ENCODE measurements around the gene CTNNB1.

Gene CTNNB1

DNA sequence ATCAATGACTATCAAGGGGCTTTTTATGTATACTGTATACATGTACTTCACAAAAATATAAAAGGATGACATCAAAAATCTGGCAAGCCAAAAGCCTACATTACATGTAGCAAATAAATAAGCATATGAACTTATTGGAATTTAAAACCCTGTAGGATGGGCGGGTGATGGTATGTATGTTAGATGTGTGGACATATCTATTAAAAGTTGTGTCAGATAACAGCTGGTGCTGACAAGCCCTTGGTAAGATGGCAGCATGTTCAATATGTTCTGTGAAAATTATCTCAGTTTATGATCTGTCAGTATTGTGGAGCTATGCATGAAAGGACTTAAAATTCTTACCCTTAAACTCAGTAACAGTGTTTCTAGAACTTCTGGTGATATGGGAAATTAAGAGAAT lies 20.1 kb downstream of the CTNNB1 start:
- no peak for DNase-seq (ENCODE audit: low read depth, low spot score)

DNA sequence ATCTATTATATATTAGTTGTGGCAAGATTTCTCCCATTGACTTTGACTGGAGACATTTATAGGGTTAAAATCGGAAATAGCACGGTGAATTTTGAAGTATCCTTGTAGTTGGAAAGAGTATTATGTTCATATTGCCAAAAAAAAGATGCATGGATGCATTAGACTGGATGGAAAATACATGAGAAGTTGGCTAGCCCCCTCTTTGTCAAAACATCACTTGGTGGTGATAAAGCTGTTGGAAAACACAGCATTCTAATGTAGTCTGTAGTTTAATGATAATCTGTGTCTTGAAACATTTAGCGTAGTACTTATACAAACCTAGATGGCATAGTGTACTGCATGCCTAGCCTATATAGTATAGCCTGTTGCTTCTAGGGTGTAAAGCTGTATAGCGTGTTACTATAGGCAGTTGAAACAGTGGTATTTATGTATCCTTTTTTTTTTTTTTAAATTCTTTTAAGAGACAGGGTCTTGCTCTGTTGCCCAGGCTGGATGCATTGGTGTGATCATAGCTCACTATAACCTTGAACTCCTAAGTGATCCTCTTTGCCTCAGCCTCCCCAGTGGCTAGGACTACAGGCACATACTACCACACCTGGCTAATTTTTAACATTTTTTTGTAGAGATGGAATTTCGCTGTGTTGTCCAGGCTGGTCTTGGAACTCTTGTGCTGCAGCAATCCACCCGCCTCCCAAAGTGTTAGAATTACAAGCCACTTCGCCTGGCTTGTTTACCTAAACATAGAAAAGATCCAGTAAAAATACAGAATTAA lies 21.8 kb downstream of the CTNNB1 start:
- no peak for DNase-seq (ENCODE audit: low read depth, low spot score)

DNA sequence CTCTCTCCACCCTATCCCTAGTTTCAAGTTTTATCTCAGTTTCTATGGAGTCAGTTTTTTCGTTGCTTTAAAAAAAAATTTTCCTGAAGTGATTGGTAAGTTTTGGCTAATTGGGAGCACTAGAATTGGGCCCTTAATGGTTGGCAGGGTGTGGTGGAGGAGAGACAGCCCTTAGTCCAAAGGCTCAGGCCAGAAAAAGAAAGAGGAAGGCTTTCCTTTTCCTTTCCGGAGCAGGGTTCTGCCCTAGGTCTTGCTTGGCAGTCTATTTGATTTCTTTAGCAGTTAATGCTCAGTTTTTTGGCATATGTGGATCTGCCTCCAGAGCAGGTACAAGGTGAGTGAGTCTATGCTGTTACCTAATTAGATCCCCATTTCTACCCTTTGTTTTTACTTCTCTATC lies 22.7 kb downstream of the CTNNB1 start:
- no peak for DNase-seq (ENCODE audit: low read depth, low spot score)

DNA sequence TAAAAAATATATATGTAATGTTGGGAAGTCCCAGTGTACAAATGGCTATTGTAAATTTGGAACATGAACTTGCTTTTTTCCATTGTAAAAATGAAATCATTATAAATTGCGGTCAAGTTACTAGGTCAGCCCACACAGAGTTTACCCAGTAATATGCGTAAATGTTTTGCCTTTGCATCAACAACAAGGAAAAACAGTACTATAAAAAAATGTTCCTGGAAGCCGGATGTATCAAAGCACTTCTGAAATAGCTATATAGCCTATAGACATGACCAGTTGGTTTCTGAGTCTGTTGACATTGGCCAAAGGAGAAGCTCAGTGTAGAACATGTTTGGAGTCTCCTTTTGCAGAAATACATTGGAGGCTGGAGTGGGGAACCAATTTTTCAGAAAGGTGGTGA lies 23.2 kb downstream of the CTNNB1 start:
- DNase-seq (ENCODE audit: low read depth, low spot score): no peak

GRCh38 chr3:41223078-41223477 lies 23.8 kb downstream of the CTNNB1 start:
- no peak for DNase-seq (ENCODE audit: low read depth, low spot score)

- DNase-seq (ENCODE audit: low read depth, low spot score): no peak
These were observed 24.4 kb downstream of the CTNNB1 start for GRCh38 chr3:41223691-41224090.

DNA sequence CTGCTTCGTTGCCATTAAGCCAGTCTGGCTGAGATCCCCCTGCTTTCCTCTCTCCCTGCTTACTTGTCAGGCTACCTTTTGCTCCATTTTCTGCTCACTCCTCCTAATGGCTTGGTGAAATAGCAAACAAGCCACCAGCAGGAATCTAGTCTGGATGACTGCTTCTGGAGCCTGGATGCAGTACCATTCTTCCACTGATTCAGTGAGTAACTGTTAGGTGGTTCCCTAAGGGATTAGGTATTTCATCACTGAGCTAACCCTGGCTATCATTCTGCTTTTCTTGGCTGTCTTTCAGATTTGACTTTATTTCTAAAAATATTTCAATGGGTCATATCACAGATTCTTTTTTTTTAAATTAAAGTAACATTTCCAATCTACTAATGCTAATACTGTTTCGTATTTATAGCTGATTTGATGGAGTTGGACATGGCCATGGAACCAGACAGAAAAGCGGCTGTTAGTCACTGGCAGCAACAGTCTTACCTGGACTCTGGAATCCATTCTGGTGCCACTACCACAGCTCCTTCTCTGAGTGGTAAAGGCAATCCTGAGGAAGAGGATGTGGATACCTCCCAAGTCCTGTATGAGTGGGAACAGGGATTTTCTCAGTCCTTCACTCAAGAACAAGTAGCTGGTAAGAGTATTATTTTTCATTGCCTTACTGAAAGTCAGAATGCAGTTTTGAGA lies 25.0 kb downstream of the CTNNB1 start:
- DNase-seq (ENCODE audit: low read depth, low spot score): no peak

DNA sequence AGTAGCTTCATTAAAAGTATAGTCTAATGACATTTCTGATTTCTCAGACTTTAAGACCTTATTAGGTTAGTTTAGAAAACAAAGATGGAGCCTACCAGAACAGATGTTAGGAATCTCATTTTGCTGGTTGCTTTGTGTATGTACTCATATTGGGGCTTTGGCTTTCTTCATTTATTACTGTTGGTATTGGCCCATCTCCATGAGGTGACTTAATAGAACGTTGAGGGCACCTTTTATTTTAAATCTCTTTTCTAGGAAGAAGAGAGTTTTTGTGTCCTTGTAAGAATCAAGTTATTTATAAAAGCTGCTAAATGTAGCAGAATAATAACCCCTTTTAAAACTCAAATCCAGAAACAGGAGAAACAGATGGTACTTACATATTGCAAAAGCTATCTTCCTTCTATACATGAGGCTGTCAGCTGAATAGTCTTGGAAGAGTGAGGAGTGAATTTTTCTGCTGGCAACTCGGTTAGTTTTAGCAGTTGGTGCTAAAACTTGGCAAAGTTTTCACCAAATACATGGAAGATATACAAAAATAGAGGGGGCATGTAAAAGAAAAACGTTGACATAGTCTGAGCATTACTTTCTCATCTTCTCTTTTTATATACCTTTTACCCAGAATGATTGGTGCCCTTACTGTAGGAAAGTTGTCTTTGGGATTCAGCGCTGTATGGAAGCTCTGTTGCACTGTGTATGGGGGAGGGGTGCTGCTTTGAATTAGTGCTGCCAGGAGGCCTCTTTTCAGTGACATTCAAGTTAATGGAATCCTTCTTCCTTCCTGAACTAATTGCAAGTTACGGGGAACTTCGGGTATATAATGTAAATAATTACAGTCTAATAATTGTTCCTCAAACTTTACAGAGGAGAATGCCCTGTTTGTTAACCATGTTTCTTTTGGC lies 35.8 kb downstream of the CTNNB1 start:
- no peak for DNase-seq (ENCODE audit: low read depth, low spot score)

DNA sequence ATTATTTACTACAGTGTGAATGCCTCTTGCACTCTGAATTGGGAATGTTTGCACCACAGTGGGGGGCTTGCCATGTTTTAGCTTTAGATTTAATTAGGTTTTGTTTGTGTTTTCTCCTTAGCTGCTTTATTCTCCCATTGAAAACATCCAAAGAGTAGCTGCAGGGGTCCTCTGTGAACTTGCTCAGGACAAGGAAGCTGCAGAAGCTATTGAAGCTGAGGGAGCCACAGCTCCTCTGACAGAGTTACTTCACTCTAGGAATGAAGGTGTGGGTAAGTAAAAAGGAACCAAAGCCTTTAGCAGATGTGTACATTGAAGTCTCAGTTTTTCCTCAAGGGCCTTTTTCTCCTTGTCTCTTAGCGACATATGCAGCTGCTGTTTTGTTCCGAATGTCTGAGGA lies 36.9 kb downstream of the CTNNB1 start:
- no peak for DNase-seq (ENCODE audit: low read depth, low spot score)

DNA sequence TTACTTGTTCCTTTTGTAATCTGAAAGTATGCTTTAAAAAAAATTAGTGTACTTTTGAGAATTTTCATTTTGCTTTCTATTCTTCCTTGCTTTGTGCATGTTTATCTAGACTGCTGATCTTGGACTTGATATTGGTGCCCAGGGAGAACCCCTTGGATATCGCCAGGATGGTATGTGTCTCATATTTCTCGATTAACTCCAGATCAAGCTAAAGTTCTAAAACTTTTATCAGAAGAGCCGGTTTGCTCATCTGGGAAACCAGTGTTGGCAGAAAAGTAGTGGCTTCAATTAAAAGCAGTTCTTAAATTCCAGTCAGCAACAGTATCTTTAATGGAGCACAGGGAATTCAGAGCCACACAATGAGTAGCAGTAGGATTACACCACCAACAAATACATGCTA lies 38.6 kb downstream of the CTNNB1 start:
- DNase-seq (ENCODE audit: low read depth, low spot score): no peak

DNA sequence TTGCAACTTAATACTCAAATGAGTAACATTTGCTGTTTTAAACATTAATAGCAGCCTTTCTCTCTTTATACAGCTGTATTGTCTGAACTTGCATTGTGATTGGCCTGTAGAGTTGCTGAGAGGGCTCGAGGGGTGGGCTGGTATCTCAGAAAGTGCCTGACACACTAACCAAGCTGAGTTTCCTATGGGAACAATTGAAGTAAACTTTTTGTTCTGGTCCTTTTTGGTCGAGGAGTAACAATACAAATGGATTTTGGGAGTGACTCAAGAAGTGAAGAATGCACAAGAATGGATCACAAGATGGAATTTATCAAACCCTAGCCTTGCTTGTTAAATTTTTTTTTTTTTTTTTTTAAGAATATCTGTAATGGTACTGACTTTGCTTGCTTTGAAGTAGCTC lies 40.3 kb downstream of the CTNNB1 start:
- DNase-seq (ENCODE audit: low read depth, low spot score): no peak

- DNase-seq (ENCODE audit: low read depth, low spot score): no peak
These were observed 41.9 kb downstream of the CTNNB1 start for GRCh38 chr3:41241161-41241560.

GRCh38 chr3:41241800-41242571 lies 42.7 kb downstream of the CTNNB1 start:
- DNase-seq (ENCODE audit: low read depth, low spot score): no peak

DNA sequence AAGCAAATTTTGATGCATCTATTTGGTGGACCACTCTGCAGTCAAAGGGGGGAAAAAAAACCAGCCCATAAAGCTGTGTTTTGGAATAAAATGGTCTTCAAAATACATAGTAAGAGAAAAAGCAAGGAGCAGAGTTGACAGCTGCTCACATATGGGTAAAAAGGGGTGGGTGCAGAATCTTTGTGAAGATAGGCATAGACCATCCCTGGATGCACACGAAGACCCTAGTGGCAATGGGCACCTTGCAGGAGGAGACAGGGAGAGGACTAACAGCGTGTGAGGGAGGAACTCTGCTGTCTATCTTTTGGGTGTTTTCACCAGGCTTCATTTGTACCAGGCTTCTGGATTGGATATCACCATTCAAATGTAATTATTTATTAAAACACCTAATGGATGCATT lies 43.9 kb downstream of the CTNNB1 start:
- no peak for DNase-seq (ENCODE audit: low read depth, low spot score)

DNA sequence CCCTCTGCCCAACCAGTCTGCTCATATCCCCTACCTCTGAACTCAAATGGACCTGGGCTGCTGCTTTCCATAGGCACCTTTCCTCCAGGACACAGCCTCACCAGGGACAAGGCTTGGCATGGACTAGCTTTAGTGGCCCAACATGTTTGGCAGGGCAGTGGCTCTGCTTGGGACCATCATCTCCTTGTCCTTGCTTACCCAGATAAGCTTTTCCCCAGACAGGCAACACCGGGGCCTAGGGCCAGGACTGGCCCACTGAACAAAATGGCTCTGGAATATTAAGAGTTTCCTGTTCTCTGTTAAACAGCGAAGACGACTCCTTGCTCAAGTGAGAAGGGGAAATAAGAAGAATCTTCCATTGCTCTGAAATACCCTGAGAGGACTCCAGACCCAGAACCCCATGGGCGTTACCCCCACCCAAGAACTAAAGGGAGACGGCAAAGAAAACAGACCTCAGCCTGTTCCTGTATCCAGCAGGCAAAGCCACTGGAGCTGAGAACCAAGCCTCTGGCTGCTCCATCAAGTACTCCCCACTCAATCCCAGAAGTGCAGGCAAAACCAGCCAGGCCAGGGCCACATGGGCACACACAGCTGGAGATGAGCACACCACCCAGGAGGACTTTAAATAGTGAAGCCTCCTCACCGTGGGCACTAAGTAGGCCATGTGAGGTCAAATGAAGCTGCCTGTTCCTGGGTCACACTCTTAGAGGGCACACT lies 45.5 kb downstream of the CTNNB1 start:
- DNase-seq (ENCODE audit: low read depth, low spot score): no peak

DNA sequence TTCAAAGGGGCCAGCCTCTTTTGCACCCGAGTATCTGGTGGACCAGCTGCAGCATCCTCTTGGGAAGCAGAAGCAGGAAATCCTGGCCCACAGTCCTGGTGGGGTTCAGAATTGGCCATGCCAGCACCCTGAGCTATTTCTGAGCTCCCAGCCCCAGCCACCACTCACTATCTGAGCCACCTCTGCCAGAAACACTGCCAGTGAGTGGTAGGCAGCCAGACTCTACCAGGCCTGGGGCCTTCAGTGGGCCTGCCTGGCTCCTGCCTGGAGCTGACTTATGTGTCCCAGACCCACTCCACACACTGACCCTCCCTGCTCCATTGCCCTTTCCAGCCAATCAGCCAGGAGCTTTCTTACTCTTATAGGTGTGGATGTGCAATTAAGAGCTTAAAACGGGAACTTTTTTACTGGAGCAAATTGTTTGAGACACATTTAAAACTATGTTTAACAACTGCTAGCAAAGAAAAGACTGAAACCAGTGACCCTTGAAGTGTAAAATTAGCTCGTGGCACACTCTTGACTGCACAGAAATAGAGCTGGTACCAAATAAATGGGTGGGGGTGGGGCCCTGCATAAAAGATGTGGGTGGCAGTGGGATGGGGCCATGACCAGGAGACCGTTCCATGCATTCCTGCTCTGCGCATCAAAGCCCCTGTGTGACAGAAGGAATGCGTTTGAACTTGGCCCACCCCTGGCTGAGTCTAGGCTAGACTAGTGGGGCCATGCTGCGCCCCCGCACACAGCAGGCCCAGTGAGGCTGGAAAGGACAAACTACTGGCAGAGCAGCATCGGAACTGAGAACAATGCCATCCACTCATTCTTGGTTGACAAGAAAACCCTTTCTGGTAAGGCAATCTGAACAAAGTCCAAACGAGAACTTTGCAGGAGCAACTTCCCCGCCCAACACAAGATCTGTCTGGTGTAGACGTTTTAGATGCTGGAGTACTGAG lies 48.0 kb downstream of the CTNNB1 start:
- DNase-seq (ENCODE audit: low read depth, low spot score): no peak

DNA sequence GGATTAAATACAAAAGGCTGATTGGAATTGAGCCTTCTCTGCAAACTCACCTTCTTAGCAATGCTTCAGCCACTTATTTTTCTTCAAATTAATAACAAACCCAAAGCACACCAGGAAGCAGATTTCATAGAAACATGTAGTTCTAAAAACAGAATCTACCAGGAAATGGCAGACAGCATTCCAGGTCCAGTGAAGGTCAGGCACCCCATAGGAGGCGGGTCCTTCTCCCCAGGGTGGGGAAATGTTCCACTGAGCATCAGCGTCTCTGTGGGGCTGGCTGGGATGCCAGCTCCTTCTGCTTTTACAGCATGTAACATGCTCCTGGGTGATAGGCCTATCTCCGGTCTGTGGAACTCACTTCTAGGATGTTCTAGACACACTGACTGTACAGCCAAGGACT lies 49.2 kb downstream of the CTNNB1 start:
- DNase-seq (ENCODE audit: low read depth, low spot score): no peak

GRCh38 chr3:41249318-41249717 lies 50.0 kb downstream of the CTNNB1 start:
- no peak for DNase-seq (ENCODE audit: low read depth, low spot score)

DNA sequence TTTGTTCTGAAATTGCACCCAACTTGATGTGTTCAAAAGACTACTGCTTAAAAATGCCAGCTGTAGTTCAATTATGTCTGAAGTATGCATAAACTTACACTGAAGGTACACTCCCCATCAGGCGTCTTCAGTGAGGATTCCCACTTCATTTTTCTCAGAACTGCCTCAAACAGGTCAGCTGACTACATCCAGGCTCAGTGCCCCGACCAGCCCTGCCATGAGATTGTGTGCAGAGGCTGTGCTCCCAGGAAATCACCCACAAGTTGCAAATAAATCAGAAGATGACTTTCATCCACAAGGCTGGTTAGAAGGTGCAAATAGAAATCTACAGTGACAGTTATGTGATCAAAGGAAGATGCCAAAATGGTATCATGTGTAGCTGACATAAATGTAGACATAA lies 51.5 kb downstream of the CTNNB1 start:
- no peak for DNase-seq (ENCODE audit: low read depth, low spot score)

DNA sequence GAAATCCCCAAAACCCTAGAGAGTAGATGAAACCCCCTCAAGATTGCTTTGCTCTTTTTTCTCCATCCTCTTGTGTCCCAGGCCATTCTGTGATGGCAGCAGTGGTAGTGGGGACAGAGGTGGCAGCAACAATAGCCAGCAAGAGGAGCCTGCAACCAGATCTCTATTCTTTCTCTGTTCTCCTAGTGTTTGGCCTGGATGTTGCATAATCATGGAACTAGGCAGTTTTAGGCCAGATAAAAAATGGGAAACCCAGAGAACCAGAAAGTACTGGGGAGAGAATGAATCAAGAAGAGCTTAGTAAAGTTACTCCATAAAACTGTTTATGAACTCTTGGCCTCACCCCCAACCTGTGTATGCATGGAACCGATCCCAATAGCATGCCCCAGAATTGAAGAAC lies 52.3 kb downstream of the CTNNB1 start:
- DNase-seq (ENCODE audit: low read depth, low spot score): no peak
